22Rv1 (cell line): ENCODE results near the gene BIRC5.

ENCODE experiments used
- ZFX ChIP-seq: fragments of 450-650 bp; IDR thresholded peaks from 2 replicates; pipeline ENCODE4 v1.6.1; 2017; ENCODE audit warnings: antibody characterized with exemption, borderline replicate concordance
- TF ChIP-seq, protein P1 (sequence below): fragments of 450-650 bp; IDR thresholded peaks from 2 replicates; pipeline ENCODE4 v1.5.1; 2017; ENCODE audit warnings: mild to moderate bottlenecking

GRCh38 chr17:78168903-78169793 is 44.9 kb upstream of the BIRC5 start:
- TF ChIP-seq, protein P1, sequence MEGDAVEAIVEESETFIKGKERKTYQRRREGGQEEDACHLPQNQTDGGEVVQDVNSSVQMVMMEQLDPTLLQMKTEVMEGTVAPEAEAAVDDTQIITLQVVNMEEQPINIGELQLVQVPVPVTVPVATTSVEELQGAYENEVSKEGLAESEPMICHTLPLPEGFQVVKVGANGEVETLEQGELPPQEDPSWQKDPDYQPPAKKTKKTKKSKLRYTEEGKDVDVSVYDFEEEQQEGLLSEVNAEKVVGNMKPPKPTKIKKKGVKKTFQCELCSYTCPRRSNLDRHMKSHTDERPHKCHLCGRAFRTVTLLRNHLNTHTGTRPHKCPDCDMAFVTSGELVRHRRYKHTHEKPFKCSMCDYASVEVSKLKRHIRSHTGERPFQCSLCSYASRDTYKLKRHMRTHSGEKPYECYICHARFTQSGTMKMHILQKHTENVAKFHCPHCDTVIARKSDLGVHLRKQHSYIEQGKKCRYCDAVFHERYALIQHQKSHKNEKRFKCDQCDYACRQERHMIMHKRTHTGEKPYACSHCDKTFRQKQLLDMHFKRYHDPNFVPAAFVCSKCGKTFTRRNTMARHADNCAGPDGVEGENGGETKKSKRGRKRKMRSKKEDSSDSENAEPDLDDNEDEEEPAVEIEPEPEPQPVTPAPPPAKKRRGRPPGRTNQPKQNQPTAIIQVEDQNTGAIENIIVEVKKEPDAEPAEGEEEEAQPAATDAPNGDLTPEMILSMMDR: no peak
- TF ChIP-seq ZFX: no peak
